Muscle of back (tissue), 11 donors: ENCODE results near the gene EFCAB6. TPM values are rescaled to one million over a fixed set of nuclear protein-coding genes. Genes with fewer than 3 reads are reported as not detected.

Source experiments
- DNase-seq, 3 donors: peaks; one replicate each; pipeline versions ENCODE4 v3.0.0 to v3.0.0-alpha.2; 2013
- polyA plus RNA-seq, 10 donors: library from polyadenylated mRNA; unstranded; fragments of 120-200 nt; gene quantifications; one replicate each; pipeline ENCODE4 v1.2.1, GENCODE V29; 2013; ENCODE audit not compliant: insufficient read length in 10 of 10

The EFCAB6 gene
- polyA plus RNA-seq, 10 donors = 0.61 to 1.3 (median 0.80) TPM

GRCh38 chr22:43531651-43532050 lies 280.5 kb downstream of the EFCAB6 start:
- no peak for DNase-seq

- no peak for DNase-seq
Measured at GRCh38 chr22:43530349-43531201, 281.5 kb downstream of the EFCAB6 start.

- no peak for DNase-seq
Measured at GRCh38 chr22:43529934-43530333, 282.2 kb downstream of the EFCAB6 start.

GRCh38 chr22:43529461-43529860 lies 282.6 kb downstream of the EFCAB6 start:
- DNase-seq = no peak

- no peak for DNase-seq
Measured at GRCh38 chr22:43528601-43529360, 283.3 kb downstream of the EFCAB6 start.

DNA sequence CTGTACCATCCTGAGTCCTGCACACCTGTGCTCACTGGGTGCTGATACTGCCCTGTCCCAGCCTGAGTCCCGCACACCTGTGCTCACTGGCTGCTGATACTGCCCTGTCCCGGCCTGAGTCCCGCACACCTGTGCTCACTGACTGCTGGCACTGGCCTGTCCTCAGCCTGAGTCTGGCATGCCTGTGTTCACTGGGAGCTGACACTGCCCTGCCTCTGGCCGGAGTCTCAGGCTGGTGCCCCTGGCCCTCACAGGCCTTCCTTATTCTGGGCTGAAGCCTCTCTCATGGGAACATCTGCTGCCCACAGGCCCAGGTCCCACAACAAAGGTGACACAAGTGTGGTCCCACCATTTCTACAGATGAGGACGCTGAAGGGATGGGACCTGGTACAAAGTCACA lies 285.2 kb downstream of the EFCAB6 start:
- no peak for DNase-seq

GRCh38 chr22:43526117-43526655 lies 285.9 kb downstream of the EFCAB6 start:
- no peak for DNase-seq

GRCh38 chr22:43521716-43522115 lies 290.4 kb downstream of the EFCAB6 start:
- no peak for DNase-seq

DNA sequence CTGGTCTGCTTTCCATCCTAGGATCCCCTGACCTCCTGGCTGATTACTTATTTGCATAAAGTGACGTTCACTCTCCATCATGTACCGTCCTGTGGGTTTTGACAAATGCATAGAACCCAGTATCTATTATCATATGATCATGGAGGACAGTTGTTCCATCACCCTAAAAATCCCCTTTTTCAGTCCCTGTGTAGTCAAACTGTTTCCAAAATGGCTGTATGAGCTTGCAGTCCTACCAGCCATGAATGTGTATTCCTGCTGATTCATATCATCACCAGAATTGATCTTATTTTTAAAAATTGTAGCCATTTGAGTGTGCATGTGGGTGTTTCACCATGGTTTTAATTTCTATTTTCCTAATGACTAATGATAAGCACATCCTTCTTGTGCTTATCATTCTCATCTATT lies 291.5 kb downstream of the EFCAB6 start:
- no peak for DNase-seq

GRCh38 chr22:43516996-43517635 lies 295.0 kb downstream of the EFCAB6 start:
- no peak for DNase-seq

DNA sequence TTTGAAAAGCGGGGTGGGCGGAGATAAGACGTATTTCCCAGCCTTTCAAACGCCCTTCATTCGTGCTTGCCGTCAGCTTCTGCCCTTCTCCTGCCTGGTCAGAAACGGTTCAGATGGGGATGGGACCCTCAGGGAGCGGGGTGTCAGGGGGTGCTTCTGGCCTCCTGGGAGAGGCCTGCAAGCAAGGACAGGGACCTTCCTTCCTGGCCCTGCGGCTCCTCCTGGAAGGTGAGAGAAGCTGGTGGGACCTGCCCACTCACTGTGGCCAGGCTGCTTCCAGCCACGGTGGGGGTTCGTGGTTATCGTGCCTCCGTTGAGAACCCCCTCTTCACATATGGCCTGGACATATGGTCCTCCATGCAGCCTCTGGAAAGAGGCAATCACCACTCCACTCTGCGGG lies 295.7 kb downstream of the EFCAB6 start:
- DNase-seq = no peak

DNA sequence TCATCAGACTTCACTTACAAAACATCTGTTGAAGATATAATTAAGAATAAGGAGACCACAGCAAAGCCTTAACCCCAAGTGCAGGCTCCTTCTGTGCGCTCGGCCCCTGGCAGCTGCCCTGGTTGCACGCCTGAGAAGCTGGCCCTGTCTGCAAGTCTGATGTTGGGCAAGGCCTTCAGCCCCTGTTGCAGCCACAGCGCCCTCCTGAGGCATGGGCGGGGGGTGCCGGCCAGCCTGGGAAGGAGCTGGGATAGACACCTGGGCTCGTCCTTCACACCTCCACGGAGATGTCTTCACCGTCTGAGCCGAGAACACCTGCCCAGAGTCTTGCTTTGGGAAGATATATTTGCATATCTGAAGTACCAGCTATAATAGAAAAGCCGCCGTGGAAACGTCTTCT lies 296.2 kb downstream of the EFCAB6 start:
- no peak for DNase-seq

- no peak for DNase-seq
Measured at GRCh38 chr22:43515411-43515810, 296.7 kb downstream of the EFCAB6 start.

- DNase-seq = no peak
Measured at GRCh38 chr22:43514476-43515157, 297.5 kb downstream of the EFCAB6 start.

DNA sequence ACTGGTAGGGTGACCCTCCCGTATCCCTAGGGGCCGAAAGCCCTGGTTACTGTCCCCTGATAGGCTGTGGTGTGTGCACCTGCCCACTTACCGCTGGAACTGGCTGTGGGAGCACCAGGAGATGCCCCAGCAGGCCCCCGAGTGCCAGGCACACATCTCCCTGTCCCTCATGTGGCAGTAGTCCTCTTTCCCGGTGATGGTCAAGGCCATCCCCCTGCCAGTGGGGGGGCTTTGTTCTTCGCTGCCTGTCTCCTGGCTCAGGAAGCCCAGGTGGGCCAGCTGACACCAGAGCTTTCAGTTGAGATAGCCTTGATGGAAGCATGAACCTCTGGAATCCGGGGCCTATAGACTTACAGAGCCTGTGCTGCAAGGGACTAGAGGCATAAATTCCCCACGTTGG lies 299.8 kb downstream of the EFCAB6 start:
- DNase-seq = no peak

DNA sequence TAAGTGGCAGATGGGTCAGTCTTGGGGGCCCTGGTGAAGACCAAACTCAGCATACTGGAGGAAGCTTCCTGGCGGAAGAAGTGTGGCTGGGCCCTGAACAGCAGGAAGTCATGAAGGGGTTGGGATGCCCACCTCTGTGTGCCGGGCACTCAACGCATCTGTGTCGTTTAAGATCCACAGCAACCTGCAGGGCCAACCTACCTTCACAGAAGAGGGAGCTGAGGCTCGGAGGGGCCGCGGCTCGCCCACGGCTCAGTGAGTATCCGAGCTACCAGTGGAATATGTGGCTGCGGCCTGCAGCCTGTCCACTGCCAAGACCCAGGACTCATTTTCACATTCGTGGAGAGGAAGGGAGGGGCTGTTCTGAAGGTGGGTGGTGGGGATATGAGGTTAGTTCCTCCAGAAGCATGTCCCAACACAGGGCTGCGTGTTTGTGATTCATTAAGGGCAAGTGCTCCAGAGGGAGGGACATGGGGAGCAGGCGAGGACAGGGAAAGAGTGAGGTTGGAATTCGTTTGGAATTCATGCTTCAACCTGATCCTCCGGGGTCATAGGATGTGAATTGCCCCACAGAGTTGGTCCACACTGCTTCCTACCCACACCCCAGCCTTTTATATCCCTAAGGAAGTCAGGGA lies 300.7 kb downstream of the EFCAB6 start:
- no peak for DNase-seq

GRCh38 chr22:43510281-43511070 lies 301.6 kb downstream of the EFCAB6 start:
- no peak for DNase-seq

DNA sequence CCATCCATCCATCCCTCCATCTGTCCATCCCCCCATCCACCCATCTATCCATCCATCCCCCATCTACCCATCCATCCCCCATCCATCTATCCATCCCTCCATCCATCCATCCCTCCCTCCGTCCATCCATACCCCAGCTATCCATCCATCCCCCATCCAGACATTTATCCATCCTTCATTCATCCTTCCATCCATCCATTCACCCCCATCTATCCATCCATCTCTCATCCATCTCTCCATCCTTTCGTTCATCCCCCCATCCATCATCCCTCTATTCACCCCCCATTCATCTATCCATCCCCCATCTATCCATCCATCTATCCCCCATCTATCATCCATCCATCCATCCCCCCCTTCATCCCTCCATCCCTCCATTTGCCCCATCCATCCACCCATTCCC lies 302.8 kb downstream of the EFCAB6 start:
- DNase-seq = no peak

DNA sequence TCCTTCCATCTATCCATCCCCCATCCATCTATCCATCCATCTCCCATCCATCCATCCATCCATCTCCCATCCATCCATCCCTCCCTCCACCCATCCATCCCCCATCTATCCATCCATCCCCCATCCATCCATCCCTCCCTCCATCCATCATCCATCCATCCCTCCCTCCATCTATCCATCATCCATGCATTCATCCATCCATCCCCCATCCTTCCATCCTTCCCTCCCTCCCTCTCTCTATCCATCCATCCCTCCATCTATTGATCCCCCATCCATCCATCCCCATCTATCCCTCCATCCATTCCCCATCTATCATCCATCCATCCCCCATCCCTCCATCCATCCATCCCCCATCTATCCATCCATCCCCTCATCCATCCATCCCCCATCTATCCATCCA lies 303.6 kb downstream of the EFCAB6 start:
- DNase-seq = no peak

DNA sequence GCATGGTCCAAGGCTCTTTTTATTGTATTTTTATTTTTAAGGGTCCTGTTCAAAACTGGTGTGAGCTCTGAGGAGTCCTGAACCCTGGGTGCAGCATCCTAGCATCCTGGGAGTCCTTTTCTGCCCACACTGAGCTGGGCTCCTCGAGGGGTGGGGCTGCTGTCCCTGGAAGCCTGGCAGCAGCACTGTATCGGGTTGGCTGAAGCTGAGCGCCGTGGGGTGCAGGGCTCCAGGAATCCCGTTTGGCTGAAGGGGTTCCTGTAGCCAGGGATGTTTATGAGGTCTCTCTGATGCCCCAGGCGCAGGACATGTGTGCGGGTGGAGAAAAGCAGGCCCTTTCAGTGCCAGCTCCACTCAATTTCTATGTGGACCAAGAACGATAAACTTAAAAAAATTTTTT lies 304.9 kb downstream of the EFCAB6 start:
- no peak for DNase-seq
